NCI-H524 treated with DMSO at 0.1 percent for 48 hours (cell line): Measurements from ENCODE around the gene DNAJC16.
"Not testable (repeated sequence)": the region's sequence is repeated elsewhere in the genome, so short reads cannot be mapped to it uniquely, and the experiment has no call there.

Source experiments
- DNase-seq: peaks from one replicate; lab custom pipeline; 2025; lab: John Stamatoyannopoulos, UW

DNAJC16 gene

GRCh38 chr1:15526490-15527339 lies at the start of gene DNAJC16:
TSS of gene DNAJC16 (plus strand) at chr1:15526848. CDS start at chr1:15529106, 2,258 bp downstream.
- DNase-seq: peak; percentile 99

- DNase-seq: no peak
These were observed 49.7 kb upstream of the DNAJC16 start for GRCh38 chr1:15476927-15477326.

- DNase-seq: no peak
These were observed 48.9 kb upstream of the DNAJC16 start for GRCh38 chr1:15477646-15478212.

GRCh38 chr1:15479654-15480347 lies 46.8 kb upstream of the DNAJC16 start:
- DNase-seq: no peak

- not testable (repeated sequence) for DNase-seq
These were observed 44.2 kb upstream of the DNAJC16 start for GRCh38 chr1:15482455-15482854.

- DNase-seq: not testable (repeated sequence)
These were observed 43.6 kb upstream of the DNAJC16 start for GRCh38 chr1:15482983-15483543.

GRCh38 chr1:15483971-15484370 lies 42.7 kb upstream of the DNAJC16 start:
- DNase-seq: peak; percentile 42

GRCh38 chr1:15484443-15484842 lies 42.2 kb upstream of the DNAJC16 start:
- not testable (repeated sequence) for DNase-seq

GRCh38 chr1:15485636-15486035 lies 41.0 kb upstream of the DNAJC16 start:
- DNase-seq: no peak

GRCh38 chr1:15486844-15487610 lies 39.6 kb upstream of the DNAJC16 start:
- DNase-seq: not testable (repeated sequence)

- DNase-seq: no peak
These were observed 38.3 kb upstream of the DNAJC16 start for GRCh38 chr1:15488371-15488770.

- DNase-seq: peak; percentile 84
These were observed 37.5 kb upstream of the DNAJC16 start for GRCh38 chr1:15489052-15489736.

GRCh38 chr1:15491010-15491409 lies 35.6 kb upstream of the DNAJC16 start:
- DNase-seq: not testable (repeated sequence)

GRCh38 chr1:15492596-15492995 lies 34.1 kb upstream of the DNAJC16 start:
- no peak for DNase-seq

- no peak for DNase-seq
These were observed 32.7 kb upstream of the DNAJC16 start for GRCh38 chr1:15493869-15494390.

- DNase-seq: no peak
These were observed 26.2 kb upstream of the DNAJC16 start for GRCh38 chr1:15500184-15501178.

GRCh38 chr1:15501208-15502032 lies 25.2 kb upstream of the DNAJC16 start:
- DNase-seq: peak; percentile 12

GRCh38 chr1:15504436-15504835 lies 22.2 kb upstream of the DNAJC16 start:
- DNase-seq: no peak

GRCh38 chr1:15506831-15507230 lies 19.8 kb upstream of the DNAJC16 start:
- no peak for DNase-seq
